GM12864 (cell line): Measurements from ENCODE around the gene NELFE.

Source experiments
- DNase-seq: peaks from one replicate; pipeline ENCODE4 v3.0.0-alpha.2; 2011; ENCODE audit warnings: low read depth
- H3K4me3 ChIP-seq: 2 replicates; pipeline ENCODE4 v1.5.1; 2011; ENCODE audit warnings: mild to moderate bottlenecking, low read depth, low read length, control low read depth
- CTCF ChIP-seq: IDR thresholded peaks from 2 replicates; pipeline ENCODE4 v1.5.1; 2011; ENCODE audit warnings: low read depth, mild to moderate bottlenecking, moderate library complexity, low read length, control low read depth, inconsistent platforms; ENCODE audit errors: missing control alignments

Gene NELFE

GRCh38 chr6:31971279-31971992 lies 12.7 kb upstream of the NELFE start:
- DNase-seq: no peak
- TF ChIP-seq CTCF: no peak

GRCh38 chr6:31970604-31971271 lies 12.0 kb upstream of the NELFE start:
- TF ChIP-seq CTCF: no peak
- H3K4me3 ChIP-seq: peak overlapping the region; percentile 96
- no peak for DNase-seq

More at GRCh38 chr6:31971279-31971992, 12.7 kb upstream of the NELFE start:
- H3K4me3 ChIP-seq: peak overlapping the region; percentile 96

- no peak for TF ChIP-seq CTCF
Observed at GRCh38 chr6:31969712-31970603, 11.2 kb upstream of the NELFE start.

GRCh38 chr6:31968791-31969711 lies 10.3 kb upstream of the NELFE start:
- no peak for TF ChIP-seq CTCF
- DNase-seq: no peak
- no peak overlapping the region for H3K4me3 ChIP-seq

More at GRCh38 chr6:31969712-31970603, 11.2 kb upstream of the NELFE start:
- no peak for DNase-seq
- H3K4me3 ChIP-seq: no peak overlapping the region

- no peak for DNase-seq
- H3K4me3 ChIP-seq: no peak overlapping the region
- TF ChIP-seq CTCF: no peak
Observed at GRCh38 chr6:31968326-31968725, 9.6 kb upstream of the NELFE start.

GRCh38 chr6:31967926-31968320 lies 9.2 kb upstream of the NELFE start:
- no peak for DNase-seq
- no peak for TF ChIP-seq CTCF
- H3K4me3 ChIP-seq: no peak overlapping the region
